Right atrium auricular region (tissue), 2 donors: Measurements from ENCODE around the gene TGIF1. TPM values are rescaled to one million over a fixed set of nuclear protein-coding genes. Genes with fewer than 3 reads are reported as not detected.

ENCODE experiments used
- DNase-seq: peaks from one replicate; pipeline ENCODE4 v3.0.0-alpha.2; 2019; ENCODE audit warnings: low spot score
- H3K27ac ChIP-seq, 2 donors: fragments of 200-600 bp; sonication (generic); 1 replicate in 1 of 2; 2 replicates in 1 of 2; pipeline ENCODE4 v1.5.1; 2016 to 2019
- H3K27me3 ChIP-seq, 2 donors: fragments of 200-600 bp; sonication (generic); one replicate each; pipeline versions ENCODE4 v1.5.1 to v1.6.0; 2017 to 2019
- H3K36me3 ChIP-seq: fragments of 200-600 bp; sonication (generic); one replicate; pipeline ENCODE4 v1.5.1; 2016
- H3K4me1 ChIP-seq, 2 donors: fragments of 200-600 bp; sonication (generic); one replicate each; pipeline versions ENCODE4 v1.5.1 to v1.6.0; 2017 to 2019
- H3K4me3 ChIP-seq, 2 donors: fragments of 200-600 bp; sonication (generic); 1 replicate in 1 of 2; 2 replicates in 1 of 2; pipeline ENCODE4 v1.5.1; 2017 to 2019; ENCODE audit warnings: mild to moderate bottlenecking in 1 of 2, moderate library complexity in 1 of 2
- H3K9me3 ChIP-seq, 2 donors: fragments of 200-600 bp; sonication (generic); one replicate each; pipeline ENCODE4 v1.5.1; 2019
- total RNA-seq, 2 donors: library from RNA; depleted of rRNA; stranded (reverse); fragments of >200 nt; gene quantifications; one replicate each; pipeline ENCODE4 v1.1.0, GENCODE V29; 2016
- TF ChIP-seq, protein P1 (sequence below), 2 donors: fragments of 200-600 bp; sonication (generic); IDR thresholded peaks; one replicate each; pipeline ENCODE4 v1.5.1; 2019; ENCODE audit warnings: antibody characterized with exemption in 2 of 2

TGIF1 gene
- total RNA-seq, 2 donors from 2014 or later: 32.1 to 44.8 TPM

DNA sequence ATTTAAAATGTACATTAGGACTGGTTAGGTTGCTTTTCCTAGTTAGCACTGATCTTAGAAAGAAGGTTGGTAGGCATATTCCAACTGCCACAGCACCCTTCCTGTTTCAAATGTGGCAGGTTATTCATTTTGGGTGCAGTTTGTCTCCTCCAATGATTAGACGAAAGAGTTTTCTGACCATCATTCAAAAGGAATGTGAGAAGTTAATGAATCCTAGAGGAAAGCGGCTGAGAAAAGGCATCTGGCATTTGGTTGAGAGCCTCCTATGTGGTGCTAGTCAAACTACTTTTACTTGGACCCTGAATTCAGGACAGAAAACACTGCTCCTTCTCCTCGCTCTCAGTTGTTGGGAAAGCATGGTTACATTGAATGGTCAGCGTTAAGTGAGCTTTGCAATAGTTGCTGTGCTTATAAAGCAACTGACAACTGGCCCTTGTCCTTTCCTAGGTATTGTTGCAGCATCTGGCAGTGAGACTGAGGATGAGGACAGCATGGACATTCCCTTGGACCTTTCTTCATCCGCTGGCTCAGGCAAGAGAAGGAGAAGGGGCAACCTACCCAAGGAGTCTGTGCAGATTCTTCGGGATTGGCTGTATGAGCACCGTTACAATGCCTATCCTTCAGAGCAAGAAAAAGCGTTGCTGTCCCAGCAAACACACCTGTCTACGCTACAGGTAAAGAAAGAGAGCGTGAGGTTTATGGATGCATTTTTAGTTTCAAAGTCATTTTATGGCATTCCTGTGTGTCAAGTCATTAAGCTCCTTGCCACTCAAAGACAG, 6.1 kb downstream of the TGIF1 start:
- Histone ChIP-seq H3K4me3 (no peak overlapping the region), H3K4me1 (peaks cover 0 to 48% of the 10 kb centered on the region in 2 donors), H3K36me3 (peaks cover 40% of the 10 kb centered on the region), H3K27me3 (no peaks in the 10 kb centered on the region), H3K9me3 (no peaks in the 10 kb centered on the region), H3K27ac (peak overlapping the region in 1 of 2 donors; percentile 33)
- TF ChIP-seq, protein P1, sequence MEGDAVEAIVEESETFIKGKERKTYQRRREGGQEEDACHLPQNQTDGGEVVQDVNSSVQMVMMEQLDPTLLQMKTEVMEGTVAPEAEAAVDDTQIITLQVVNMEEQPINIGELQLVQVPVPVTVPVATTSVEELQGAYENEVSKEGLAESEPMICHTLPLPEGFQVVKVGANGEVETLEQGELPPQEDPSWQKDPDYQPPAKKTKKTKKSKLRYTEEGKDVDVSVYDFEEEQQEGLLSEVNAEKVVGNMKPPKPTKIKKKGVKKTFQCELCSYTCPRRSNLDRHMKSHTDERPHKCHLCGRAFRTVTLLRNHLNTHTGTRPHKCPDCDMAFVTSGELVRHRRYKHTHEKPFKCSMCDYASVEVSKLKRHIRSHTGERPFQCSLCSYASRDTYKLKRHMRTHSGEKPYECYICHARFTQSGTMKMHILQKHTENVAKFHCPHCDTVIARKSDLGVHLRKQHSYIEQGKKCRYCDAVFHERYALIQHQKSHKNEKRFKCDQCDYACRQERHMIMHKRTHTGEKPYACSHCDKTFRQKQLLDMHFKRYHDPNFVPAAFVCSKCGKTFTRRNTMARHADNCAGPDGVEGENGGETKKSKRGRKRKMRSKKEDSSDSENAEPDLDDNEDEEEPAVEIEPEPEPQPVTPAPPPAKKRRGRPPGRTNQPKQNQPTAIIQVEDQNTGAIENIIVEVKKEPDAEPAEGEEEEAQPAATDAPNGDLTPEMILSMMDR (IDR thresholded peaks at IDR 0.05): no peak
- no peak for DNase-seq

DNA sequence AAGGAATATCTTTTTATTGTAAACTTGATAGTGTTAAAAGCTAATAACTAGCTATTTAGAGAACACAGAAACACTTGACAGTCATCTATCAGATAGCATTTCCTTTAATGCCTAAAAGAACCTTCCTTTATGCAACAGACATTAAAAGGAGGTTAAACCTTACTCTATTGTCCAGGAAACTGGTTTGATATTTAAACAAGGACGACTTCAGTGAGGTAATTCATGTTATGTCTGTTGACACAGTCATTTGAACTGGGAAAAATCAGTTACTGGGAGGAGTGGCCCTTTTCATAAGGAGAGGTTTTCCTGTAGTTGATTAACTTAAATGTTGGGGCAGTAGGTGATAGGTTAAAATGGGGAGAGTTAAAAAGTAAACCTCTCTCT, 6.7 kb downstream of the TGIF1 start:
- no peak overlapping the region for H3K4me3 ChIP-seq
- peaks cover 0 to 48% of the 10 kb centered on the region in 2 donors for H3K4me1 ChIP-seq
- H3K27ac ChIP-seq: peak overlapping the region in 1 of 2 donors; percentile 33
- no peaks in the 10 kb centered on the region for H3K27me3 ChIP-seq
- no peak for DNase-seq
- TF ChIP-seq, protein P1 (IDR thresholded peaks at IDR 0.05): no peak
- peaks cover 43% of the 10 kb centered on the region for H3K36me3 ChIP-seq
- peaks cover 0 to 2% of the 10 kb centered on the region in 2 donors for H3K9me3 ChIP-seq

GRCh38 chr18:3457261-3457724, 7.3 kb downstream of the TGIF1 start:
- Histone ChIP-seq H3K27ac (no peak overlapping the region), H3K36me3 (peaks cover 43% of the 10 kb centered on the region), H3K4me3 (no peak overlapping the region), H3K9me3 (peaks cover 0 to 5% of the 10 kb centered on the region in 2 donors), H3K27me3 (no peaks in the 10 kb centered on the region), H3K4me1 (peaks cover 0 to 48% of the 10 kb centered on the region in 2 donors)
- TF ChIP-seq, protein P1 (IDR thresholded peaks at IDR 0.05): no peak
- no peak for DNase-seq

DNA sequence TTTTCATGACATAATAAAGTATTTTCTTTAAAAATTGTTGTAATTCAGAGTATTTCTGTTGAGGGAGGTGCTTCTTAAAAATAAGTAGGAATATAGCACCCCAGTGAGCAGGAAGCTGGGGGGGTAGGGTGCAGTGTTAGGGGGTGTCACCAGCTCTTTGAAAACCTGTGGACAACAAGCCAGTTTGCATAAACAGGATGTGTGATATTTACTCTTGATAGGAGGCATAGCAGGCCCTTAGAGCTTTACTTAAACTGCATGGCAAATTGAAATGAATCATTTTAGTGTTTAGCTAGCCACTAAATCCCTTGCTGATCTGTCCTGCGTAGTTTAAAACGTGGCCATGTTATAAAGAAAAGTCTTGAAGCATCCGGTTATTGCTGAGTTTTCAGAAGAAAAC, 8.4 kb downstream of the TGIF1 start:
- TF ChIP-seq, protein P1 (IDR thresholded peaks at IDR 0.05): no peak
- H3K36me3 ChIP-seq: peaks cover 43% of the 10 kb centered on the region
- H3K4me1 ChIP-seq: peaks cover 0 to 37% of the 10 kb centered on the region in 2 donors
- no peaks in the 10 kb centered on the region for H3K27me3 ChIP-seq
- no peak overlapping the region for H3K27ac ChIP-seq
- no peak overlapping the region for H3K4me3 ChIP-seq
- peaks cover 0 to 5% of the 10 kb centered on the region in 2 donors for H3K9me3 ChIP-seq
- no peak for DNase-seq

GRCh38 chr18:3458952-3459853, 9.2 kb downstream of the TGIF1 start:
- no peaks in the 10 kb centered on the region for H3K27me3 ChIP-seq
- DNase-seq: no peak
- peaks cover 0 to 5% of the 10 kb centered on the region in 2 donors for H3K9me3 ChIP-seq
- H3K36me3 ChIP-seq: peaks cover 43% of the 10 kb centered on the region
- H3K4me3 ChIP-seq: no peak overlapping the region
- H3K4me1 ChIP-seq: peaks cover 0 to 28% of the 10 kb centered on the region in 2 donors
- H3K27ac ChIP-seq: no peak overlapping the region
- TF ChIP-seq, protein P1 (IDR thresholded peaks at IDR 0.05): no peak
